Activated T-cell treated with anti-CD3 and anti-CD28 coated beads for 4 hours (primary cell): ENCODE measurements around the gene AKR1B1.
A peak's percentile ranks its signal among the peaks of the same experiment; 100 is the strongest.

ENCODE experiments used
- DNase-seq: peaks from one replicate; pipeline ENCODE4 v3.0.0-alpha.2; 2020

Gene AKR1B1

GRCh38 chr7:134468475-134468874 is 9.6 kb upstream of the AKR1B1 start:
- no peak for DNase-seq

DNA sequence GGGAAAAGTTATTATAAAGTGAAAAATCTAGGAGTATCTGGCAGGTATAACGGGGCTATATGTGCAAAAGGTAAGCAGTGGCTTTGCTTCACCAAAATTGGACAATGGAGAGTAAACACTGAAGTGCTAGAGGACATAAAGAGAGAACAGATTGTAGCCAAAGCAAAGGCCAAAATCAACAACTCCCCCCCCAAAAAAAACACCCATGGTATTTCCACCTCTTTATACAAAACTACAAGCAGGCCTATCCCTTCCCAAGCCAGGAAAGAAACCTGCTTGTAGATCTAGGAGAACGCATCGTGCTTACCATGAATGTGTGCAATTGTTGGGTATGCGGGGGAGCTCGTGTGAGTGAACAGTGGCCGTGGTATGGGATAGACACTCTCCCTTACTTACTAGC is 9.2 kb upstream of the AKR1B1 start:
- no peak for DNase-seq

- no peak for DNase-seq
Measured at GRCh38 chr7:134465491-134465890, 6.6 kb upstream of the AKR1B1 start.

DNA sequence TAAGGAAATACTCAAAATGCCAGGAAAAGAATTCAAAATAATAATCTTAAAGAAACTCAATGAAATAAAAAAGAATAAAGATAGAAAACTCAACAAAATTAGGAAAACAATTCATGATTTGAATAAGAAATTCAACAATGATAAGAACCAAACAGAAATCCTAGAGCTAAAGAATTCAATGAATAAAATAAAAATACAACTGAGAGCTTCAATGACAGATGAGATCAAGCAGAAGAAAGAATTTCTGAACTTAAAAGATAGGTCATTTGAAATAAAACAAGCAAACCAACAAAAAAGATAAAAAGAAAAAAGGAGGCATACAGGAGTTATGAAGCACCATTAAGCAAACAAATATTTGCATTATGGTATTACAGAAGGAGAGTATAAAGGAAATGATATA is 5.6 kb upstream of the AKR1B1 start:
- DNase-seq: no peak

- no peak for DNase-seq
Measured at GRCh38 chr7:134463751-134464150, 4.9 kb upstream of the AKR1B1 start.

- no peak for DNase-seq
Measured at GRCh38 chr7:134462337-134462925, 3.5 kb upstream of the AKR1B1 start.

DNA sequence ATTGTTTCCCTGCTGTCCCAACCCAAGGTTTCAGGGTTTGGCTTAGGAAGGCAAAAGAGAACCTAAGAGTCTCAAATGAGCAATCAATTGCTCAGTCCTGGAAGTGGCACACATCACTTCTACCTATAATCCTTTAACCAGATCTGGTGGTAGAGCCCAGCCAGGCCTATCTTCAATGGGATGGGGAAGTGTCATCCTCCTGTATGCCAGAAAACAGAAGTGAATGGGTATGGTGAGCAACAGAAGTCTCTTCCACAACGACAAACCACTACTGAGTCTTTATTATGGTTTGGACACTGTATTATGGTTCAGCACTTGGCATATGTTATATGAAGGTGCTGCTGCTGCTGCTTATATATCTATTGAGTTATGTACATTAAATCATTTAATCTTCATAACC is 3.0 kb upstream of the AKR1B1 start:
- DNase-seq: no peak

GRCh38 chr7:134459981-134460380 is 1.1 kb upstream of the AKR1B1 start:
- no peak for DNase-seq

DNA sequence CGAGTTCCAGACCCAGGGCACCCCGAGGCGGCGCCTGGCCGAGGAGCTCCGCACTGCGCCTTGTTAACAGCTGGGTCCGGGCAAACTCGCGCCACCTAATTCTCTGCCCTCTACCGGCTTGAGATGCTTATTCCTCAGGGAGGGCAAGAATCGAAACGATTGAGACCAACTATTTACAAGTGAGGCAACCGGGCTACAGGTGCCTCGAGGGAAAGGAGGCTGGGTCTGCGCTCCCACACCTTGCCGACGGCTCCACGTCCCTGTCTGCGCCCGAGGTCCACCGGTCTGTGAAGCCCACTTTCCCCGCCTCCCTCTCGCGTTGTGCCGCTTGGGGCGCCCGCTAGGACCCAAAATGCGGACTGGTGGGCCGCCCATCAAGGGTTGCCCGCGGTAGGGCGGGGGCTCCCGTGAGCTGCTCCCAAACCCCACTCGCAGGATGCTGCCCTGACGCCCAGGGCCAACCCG is 527 bp downstream of the AKR1B1 start:
- peak; percentile 38 for DNase-seq

GRCh38 chr7:134457210-134457609 is 1.7 kb downstream of the AKR1B1 start:
- DNase-seq: no peak

GRCh38 chr7:134454277-134454676 is 4.6 kb downstream of the AKR1B1 start:
- no peak for DNase-seq

- DNase-seq: no peak
Measured at GRCh38 chr7:134453518-134453917, 5.4 kb downstream of the AKR1B1 start.

DNA sequence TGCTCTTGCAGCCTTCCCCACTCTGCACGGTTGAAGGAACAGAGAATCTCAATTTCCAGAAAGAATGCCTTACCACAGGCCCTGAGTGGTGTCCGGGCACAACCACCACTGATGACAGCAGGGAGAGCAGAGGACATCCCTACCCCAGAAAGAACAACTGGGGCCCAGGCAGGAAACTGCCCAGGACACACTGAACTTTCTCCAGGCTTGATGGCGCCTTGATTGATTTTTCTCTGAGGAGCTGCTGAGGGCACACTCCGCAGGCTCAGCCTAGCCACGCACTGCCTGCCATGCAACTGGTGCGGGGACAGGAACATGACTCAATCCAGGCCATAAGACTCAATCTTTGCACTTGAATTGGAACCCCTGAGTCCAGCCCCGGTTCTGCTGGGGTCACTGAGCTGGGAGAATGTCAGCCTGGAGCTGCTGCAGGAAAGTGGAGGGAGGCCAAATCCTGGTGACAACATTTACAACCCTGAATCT is 5.9 kb downstream of the AKR1B1 start:
- no peak for DNase-seq

- no peak for DNase-seq
Measured at GRCh38 chr7:134452419-134452838, 6.5 kb downstream of the AKR1B1 start.

- no peak for DNase-seq
Measured at GRCh38 chr7:134451656-134452055, 7.2 kb downstream of the AKR1B1 start.

DNA sequence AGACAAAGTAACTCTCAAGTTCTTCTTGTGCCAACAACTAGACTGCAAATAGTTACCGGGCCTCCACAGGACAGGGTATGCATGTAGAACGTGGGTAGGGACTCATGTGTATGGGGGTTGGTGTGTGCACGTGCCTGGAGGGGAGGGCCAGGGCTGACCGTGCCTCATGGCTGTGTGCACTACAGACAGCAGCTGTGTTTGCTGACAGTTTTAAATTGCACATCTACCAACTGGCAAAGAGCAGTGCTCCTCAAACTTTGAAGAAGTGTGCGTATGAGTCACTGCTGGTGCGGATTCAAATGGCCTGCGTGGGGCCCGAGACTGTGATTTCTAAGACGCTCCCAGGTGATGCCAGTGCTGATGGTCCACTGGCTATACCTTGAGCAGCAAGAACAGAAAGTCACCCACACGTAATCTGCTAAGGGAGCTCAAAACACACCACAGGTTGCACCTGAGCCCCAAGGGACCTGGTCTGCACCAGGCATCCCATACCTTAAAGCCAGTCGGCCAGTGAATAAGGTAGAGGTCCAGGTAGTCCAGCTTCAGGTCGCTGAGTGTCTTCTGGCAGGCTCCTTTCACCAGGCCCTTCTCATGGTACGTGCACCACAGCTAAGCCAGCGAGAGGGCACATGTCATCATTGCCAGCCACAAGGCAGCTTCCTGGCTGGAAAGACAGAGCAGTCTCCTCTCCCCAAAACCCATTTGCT is 8.5 kb downstream of the AKR1B1 start:
- DNase-seq: no peak

GRCh38 chr7:134449680-134450079 is 9.2 kb downstream of the AKR1B1 start:
- DNase-seq: no peak

DNA sequence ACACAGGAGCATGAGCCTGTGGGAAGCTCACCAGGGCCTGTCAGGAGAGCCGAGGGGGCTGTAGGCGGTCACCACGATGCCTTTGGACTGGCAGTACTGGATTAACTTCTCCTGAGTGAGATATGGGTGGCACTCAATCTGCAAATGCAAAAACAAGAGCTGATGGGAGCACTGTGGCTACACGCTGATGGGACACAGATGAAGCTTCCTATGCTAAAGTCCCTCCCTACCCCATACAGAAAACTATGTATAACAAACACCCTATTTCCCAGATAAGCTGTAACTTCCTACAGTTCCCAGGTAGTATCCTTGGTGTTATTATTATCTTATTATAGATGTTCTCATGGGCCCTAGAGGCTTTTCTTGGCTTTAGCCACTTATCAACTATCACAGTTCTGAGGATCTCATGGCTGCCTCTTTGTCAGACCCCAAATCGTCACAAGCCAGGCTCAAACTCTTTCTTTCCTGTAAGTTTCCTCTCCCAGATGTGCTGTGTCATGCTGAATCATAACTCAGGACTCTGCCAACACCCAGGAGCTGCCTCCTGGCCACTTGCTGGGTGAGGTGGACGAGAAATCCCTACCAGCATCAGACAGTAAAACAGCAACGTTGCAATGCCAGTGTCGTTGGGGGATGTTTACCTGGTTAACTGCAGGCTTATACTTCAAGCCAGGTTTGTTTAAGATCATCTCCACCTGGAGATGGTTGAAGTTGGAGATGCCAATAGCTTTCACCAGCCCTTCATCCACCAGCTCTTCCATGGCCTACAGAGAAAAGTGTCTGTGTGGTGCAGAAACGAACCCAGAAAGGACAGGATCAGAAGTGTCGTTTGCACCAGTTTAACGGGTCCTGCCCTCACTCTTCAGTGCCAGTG is 10.3 kb downstream of the AKR1B1 start:
- no peak for DNase-seq

GRCh38 chr7:134447383-134447782 is 11.5 kb downstream of the AKR1B1 start:
- no peak for DNase-seq

DNA sequence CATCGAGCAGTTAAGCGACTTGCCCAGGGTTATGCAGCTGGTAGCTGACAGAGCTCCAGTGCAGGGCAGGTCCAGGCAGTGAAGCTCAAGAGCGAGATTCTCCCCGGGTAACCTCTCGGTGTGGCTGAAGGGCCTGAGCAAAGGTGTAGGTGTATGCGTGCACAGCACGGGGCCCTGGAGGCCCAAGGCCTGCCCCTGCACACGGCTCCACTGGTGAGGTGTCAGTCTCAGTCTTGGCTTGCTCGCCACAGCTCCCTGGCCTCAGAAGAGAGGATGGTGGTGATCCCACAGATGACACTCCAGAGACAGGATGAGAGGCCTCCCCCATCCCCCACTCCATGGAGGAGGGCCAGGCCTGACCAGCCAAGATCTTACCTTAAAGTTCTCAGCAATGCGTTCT is 12.0 kb downstream of the AKR1B1 start:
- DNase-seq: no peak

DNA sequence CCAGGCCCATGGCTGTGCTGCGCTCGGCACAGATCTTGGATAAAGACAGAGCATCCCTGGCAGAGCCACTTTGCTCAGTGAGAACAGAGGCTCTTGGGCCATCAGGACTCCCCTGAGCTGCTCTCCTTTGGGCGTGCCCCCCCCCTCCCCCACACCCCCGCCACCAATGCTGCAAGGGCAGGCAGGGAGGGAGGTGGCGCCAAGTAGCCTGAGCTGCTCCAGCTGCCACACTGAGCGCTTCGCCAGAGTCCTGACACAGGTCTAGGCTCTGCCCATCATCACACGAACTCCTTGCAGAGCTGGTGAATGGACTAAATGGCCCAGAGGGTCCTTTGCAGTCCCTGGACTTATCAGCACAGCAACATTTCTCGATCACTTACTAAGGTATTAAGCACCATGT is 12.5 kb downstream of the AKR1B1 start:
- DNase-seq: no peak

GRCh38 chr7:134444961-134445315 is 14.0 kb downstream of the AKR1B1 start:
- no peak for DNase-seq

GRCh38 chr7:134444198-134444960 is 14.5 kb downstream of the AKR1B1 start:
- no peak for DNase-seq
